Peyer's patch (tissue), 4 donors: ENCODE results near the gene GAMT.

Source experiments
- POLR2A ChIP-seq, 2 donors: fragments of 450-650 bp; IDR thresholded peaks; one replicate each; pipeline ENCODE4 v1.5.1; 2017; ENCODE audit warnings: antibody characterized with exemption in 2 of 2, mild to moderate bottlenecking in 2 of 2, moderate library complexity in 2 of 2
- TF ChIP-seq, protein P1 (sequence below), 6 experiments: fragments of 450-650 bp in 4 of 6; fragments of 200-600 bp in 2 of 6; sonication (generic) in 1 of 6; IDR thresholded peaks; one replicate each; pipeline ENCODE4 v1.5.1; 2017 to 2019; ENCODE audit warnings: antibody characterized with exemption in 6 of 6, mild to moderate bottlenecking in 3 of 6, moderate library complexity in 1 of 6

DNA sequence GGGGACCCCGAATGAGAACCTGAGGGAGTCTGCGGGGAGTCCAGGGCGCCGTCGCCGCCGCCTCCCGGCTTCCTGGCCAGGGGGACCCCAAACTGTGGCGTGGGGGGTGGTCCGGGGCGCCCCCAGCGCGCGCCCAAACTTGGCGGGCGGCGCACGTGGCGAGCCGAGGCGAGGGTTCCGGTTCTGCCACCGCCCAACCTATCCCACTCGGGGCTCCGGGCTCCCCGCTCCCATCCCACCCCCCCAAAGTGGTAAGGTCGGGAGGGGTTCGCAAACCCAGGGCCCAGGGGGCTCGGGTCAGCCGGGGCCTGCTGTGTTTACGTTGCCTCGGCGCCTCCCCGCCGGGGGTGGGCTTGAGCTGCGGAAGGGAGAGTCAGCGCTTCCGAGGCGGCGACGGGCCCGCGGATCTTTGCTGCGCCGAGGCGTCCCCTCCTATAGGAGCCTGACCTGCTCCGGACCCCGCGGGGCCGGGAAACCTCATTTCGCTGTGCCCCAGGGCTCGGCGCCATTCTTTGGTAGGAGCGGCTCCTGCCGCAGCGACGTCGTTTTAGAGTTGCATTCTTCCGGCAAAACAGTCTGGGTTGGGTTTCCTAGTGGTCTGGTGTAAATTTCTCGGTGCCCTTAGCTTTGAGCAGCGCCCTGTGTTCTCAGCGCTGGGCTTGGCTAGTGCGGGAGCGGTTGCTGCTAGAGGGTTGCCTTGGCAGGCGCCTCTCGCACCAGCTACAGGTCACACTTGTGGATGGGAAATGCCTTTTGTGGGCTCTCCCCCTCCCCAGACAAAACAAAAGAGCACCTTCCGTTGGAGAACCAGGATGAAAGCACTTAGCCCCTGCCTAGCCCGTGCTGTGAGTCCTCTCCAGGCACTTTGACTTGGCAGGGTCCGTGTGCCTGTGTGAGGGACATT, 7.2 kb upstream of the GAMT start:
- TF ChIP-seq POLR2A (IDR thresholded peaks at IDR 0.05): no peak
- TF ChIP-seq, protein P1, sequence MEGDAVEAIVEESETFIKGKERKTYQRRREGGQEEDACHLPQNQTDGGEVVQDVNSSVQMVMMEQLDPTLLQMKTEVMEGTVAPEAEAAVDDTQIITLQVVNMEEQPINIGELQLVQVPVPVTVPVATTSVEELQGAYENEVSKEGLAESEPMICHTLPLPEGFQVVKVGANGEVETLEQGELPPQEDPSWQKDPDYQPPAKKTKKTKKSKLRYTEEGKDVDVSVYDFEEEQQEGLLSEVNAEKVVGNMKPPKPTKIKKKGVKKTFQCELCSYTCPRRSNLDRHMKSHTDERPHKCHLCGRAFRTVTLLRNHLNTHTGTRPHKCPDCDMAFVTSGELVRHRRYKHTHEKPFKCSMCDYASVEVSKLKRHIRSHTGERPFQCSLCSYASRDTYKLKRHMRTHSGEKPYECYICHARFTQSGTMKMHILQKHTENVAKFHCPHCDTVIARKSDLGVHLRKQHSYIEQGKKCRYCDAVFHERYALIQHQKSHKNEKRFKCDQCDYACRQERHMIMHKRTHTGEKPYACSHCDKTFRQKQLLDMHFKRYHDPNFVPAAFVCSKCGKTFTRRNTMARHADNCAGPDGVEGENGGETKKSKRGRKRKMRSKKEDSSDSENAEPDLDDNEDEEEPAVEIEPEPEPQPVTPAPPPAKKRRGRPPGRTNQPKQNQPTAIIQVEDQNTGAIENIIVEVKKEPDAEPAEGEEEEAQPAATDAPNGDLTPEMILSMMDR (IDR thresholded peaks at IDR 0.05): no peak
